Thyroid gland (tissue), 4 donors: ENCODE measurements around the gene ZNF506. TPM values are rescaled to one million over a fixed set of nuclear protein-coding genes. Genes with fewer than 3 reads are reported as not detected.

Experiments
- DNase-seq, 2 donors: peaks; one replicate each; pipeline ENCODE4 v3.0.0-alpha.2; 2019
- H3K27ac ChIP-seq, 3 donors: fragments of 200-600 bp; sonication (generic); 1 replicate in 2 of 3; 2 replicates in 1 of 3; pipeline ENCODE4 v1.5.1; 2016 to 2019; ENCODE audit warnings: mild to moderate bottlenecking in 1 of 3, moderate library complexity in 1 of 3
- H3K27me3 ChIP-seq: fragments of 200-600 bp; sonication (generic); one replicate; pipeline ENCODE4 v1.5.1; 2019
- H3K36me3 ChIP-seq, 2 donors: fragments of 200-600 bp; sonication (generic); one replicate each; pipeline ENCODE4 v1.5.1; 2016 to 2019
- H3K4me1 ChIP-seq, 2 donors: fragments of 200-600 bp; sonication (generic); one replicate each; pipeline ENCODE4 v1.5.1; 2017 to 2019
- H3K4me3 ChIP-seq, 3 donors: fragments of 200-600 bp; sonication (generic); replicated peaks in 1 of 3; 1 replicate in 2 of 3; 2 replicates in 1 of 3; pipeline ENCODE4 v1.5.1; 2016; ENCODE audit warnings: mild to moderate bottlenecking in 1 of 3
- H3K9me3 ChIP-seq: fragments of 200-600 bp; sonication (generic); one replicate; pipeline ENCODE4 v1.5.1; 2017
- POLR2A ChIP-seq, 2 donors: fragments of 450-650 bp; IDR thresholded peaks; one replicate each; pipeline ENCODE4 v1.6.1; 2017; ENCODE audit warnings: antibody characterized with exemption in 2 of 2, mild to moderate bottlenecking in 2 of 2, moderate library complexity in 1 of 2
- WGBS, 2 donors: methylation state at CpG; one replicate each; pipeline ENCODE4 v1.1.5; 2017; 5-methylcytosine and 5-hydroxymethylcytosine counted together
- intact Hi-C: fragments of 100-400 bp; cut with DNase I; formaldehyde crosslinking; loops from one replicate; pipeline ENCODE4 v1.15.1; 2023
- total RNA-seq, 4 donors: library from RNA; depleted of rRNA; stranded (reverse); fragments of >200 nt; gene quantifications; one replicate each; pipeline ENCODE4 v1.2.3, GENCODE V29; 2016
- TF ChIP-seq, protein P1 (sequence below), 6 experiments: fragments of 200-600 bp in 3 of 6; fragments of 450-650 bp in 3 of 6; sonication (generic) in 3 of 6; IDR thresholded peaks; one replicate each; pipeline ENCODE4 v1.5.1; 2016 to 2019; ENCODE audit warnings: antibody characterized with exemption in 6 of 6, mild to moderate bottlenecking in 2 of 6, inconsistent platforms in 1 of 6, moderate library complexity in 1 of 6

ZNF506 gene
- total RNA-seq, 4 donors from 2014 or later, result 57.9 to 112 (median 76.5) TPM

DNA sequence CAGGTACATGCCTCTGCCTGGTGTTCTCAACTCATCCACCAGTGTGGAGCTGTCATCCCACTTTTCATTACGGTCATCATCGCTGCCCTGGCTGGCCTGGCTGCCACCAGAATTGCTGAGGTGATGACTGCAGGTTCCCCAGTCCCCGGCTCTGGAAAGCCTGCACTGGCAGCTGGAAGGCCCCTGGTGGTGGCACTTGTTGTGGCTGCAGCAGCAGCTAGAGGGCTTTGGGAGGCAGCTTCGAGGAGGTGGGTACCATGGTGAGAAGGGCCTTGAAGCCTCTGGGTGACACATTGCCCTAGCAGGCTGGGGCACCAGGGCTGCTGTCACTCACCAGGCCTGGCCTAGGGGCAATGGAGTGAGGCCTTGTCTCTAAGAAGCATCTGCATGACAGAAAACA, 63.4 kb downstream of the ZNF506 start:
- Histone ChIP-seq H3K27me3 (no peaks in the 10 kb centered on the region), H3K36me3 (no peaks in the 10 kb centered on the region), H3K27ac (no peak overlapping the region), H3K4me1 (peaks cover 8 to 10% of the 10 kb centered on the region in 2 donors), H3K9me3 (no peaks in the 10 kb centered on the region), H3K4me3 (no peak overlapping the region)
- 94% methylated on average over 4 of the region's 4 CpGs; no CpG with 5 or more reads in 1 of the 2 donors for WGBS, 2 donors
- intact Hi-C loops, result no loop called here
- no peak for TF ChIP-seq POLR2A (IDR thresholded peaks at IDR 0.05)
- TF ChIP-seq, protein P1, sequence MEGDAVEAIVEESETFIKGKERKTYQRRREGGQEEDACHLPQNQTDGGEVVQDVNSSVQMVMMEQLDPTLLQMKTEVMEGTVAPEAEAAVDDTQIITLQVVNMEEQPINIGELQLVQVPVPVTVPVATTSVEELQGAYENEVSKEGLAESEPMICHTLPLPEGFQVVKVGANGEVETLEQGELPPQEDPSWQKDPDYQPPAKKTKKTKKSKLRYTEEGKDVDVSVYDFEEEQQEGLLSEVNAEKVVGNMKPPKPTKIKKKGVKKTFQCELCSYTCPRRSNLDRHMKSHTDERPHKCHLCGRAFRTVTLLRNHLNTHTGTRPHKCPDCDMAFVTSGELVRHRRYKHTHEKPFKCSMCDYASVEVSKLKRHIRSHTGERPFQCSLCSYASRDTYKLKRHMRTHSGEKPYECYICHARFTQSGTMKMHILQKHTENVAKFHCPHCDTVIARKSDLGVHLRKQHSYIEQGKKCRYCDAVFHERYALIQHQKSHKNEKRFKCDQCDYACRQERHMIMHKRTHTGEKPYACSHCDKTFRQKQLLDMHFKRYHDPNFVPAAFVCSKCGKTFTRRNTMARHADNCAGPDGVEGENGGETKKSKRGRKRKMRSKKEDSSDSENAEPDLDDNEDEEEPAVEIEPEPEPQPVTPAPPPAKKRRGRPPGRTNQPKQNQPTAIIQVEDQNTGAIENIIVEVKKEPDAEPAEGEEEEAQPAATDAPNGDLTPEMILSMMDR (IDR thresholded peaks at IDR 0.05), result no peak
- no peak for DNase-seq

DNA sequence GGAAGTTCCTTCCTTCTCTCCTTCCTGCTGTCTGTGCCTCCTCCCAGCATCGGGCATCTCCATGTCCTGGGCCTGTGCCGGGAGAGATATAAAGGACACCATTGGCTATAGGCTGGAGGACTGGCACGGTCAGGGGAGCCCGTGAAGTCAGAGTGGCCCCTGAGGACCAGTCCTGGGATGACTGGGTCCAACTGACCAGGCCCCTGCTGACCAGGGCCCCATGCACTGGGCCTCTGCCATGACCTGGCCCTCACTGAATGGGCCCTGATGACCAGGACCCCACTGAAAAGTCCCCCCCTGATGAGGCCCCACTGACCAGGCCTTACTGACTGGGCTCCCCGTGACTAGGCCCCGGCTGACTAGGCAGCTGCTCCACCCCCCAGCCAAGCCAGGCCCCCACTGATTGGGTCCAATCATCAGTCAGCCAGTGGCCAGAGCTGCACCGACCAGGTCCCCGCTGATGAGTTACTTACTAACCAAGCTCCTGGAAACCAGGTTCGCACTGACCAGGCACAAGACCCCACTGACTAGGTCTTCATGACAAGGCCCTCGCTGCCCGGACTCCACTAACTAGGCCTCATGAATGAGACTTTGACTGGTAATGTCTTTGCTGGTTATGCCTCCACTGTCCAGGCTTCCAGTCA, 68.7 kb downstream of the ZNF506 start:
- Histone ChIP-seq H3K27ac (no peak overlapping the region), H3K4me1 (no peaks in the 10 kb centered on the region), H3K4me3 (no peak overlapping the region), H3K27me3 (no peaks in the 10 kb centered on the region), H3K9me3 (no peaks in the 10 kb centered on the region), H3K36me3 (no peaks in the 10 kb centered on the region)
- DNase-seq, result no peak
- intact Hi-C loops, result no loop called here
- TF ChIP-seq, protein P1 (IDR thresholded peaks at IDR 0.05), result no peak
- no peak for TF ChIP-seq POLR2A (IDR thresholded peaks at IDR 0.05)
- WGBS, 2 donors, result 96 to 97% methylated on average over 8 to 9 of the region's 11 CpGs

DNA sequence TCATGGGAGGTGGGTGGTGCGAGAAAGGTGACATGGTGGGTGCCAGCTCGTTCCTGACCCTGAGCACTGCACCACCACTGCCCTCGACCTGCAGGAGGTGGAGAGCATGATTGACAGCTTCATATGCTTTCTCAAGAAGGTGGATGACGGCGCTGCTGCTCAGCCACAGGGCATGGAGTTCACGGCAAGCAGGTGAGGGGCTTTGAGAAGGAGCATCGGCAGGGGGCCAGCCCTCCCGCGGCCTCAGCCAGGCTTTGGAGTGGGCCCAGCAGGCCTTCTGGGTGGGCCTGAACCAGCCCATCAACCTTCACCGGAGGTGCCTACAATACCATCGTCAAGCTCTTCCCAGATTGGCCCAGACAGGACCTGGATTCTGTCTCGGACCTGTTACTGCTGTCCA, 69.7 kb downstream of the ZNF506 start:
- no peak for DNase-seq
- 76 to 81% methylated on average over 11 to 12 of the region's 12 CpGs for WGBS, 2 donors

DNA sequence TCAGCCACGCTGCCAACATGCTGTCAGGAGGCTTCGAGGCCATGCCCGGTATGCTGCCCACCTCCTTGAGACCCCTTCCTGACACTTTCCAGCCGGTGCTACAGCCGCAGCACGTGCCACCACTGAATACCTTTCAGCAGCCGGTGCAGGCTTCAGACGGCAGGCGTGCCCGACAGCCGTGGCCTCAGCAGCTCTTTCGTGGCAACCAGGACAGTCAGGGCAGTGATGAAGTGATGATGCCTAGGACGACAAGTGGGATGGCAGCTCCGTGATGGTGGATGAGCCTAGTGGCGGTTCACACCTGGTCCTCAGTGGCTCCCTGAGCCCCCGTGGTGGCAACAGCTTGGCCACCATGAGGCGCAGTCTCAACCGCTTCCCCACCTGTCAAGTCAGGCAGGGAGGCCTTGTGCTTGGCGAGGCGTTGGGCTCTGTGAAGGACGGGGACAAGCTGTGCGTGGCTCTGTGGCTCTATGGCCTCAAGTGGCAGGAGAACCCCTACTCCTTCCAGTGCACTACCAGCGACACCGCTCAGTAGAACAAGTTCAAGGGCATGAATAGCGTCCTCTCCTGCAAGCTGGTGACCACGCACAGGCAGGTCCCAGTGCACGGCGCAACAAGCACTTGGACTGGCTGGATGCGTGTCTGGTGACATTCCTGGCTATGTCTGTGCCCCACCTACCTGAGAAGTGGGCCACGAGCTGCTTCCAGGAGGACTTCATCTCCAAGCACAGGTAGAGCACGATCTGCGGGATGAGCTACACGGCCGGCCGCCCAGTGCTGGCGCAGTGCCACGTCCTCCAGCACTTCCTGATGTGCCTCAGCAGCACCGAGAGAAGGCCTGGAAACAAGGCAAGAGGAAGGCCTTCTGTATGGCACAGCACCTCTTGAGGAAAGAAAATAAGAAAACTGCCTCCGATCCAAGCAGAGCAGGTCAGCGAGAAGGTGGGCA, 70.4 kb downstream of the ZNF506 start:
- Histone ChIP-seq H3K27me3 (no peaks in the 10 kb centered on the region), H3K36me3 (no peaks in the 10 kb centered on the region), H3K4me3 (no peak overlapping the region), H3K9me3 (no peaks in the 10 kb centered on the region), H3K4me1 (no peaks in the 10 kb centered on the region), H3K27ac (no peak overlapping the region)
- DNase-seq, result peak; percentile 76
- TF ChIP-seq, protein P1 (IDR thresholded peaks at IDR 0.05), result no peak
- TF ChIP-seq POLR2A (IDR thresholded peaks at IDR 0.05), result no peak
- 59 to 60% methylated on average over 9 to 31 of the region's 40 CpGs for WGBS, 2 donors
- intact Hi-C loops, result no loop called here

More for the DNA sequence above, 69.7 kb downstream of the ZNF506 start:
- no peaks in the 10 kb centered on the region for H3K27me3 ChIP-seq
- no peak for TF ChIP-seq POLR2A (IDR thresholded peaks at IDR 0.05)
- TF ChIP-seq, protein P1 (IDR thresholded peaks at IDR 0.05), result no peak
- H3K27ac ChIP-seq, result no peak overlapping the region
- no peaks in the 10 kb centered on the region for H3K9me3 ChIP-seq
- no peak overlapping the region for H3K4me3 ChIP-seq
- H3K36me3 ChIP-seq, result no peaks in the 10 kb centered on the region
- no peaks in the 10 kb centered on the region for H3K4me1 ChIP-seq
- intact Hi-C loops, result no loop called here
